HG02973 (cell line): ENCODE measurements around the gene SNRPD3.
"Not testable (repeated sequence)": the region's sequence is repeated elsewhere in the genome, so short reads cannot be mapped to it uniquely, and the experiment has no call there.

Source experiments
- ATAC-seq: cut with Tn5 transposase; IDR thresholded peaks from one replicate; pipeline ENCODE4 v1.9.1; 2021; ENCODE audit warnings: moderate library complexity; ENCODE audit not compliant: unreplicated experiment

The SNRPD3 gene

DNA sequence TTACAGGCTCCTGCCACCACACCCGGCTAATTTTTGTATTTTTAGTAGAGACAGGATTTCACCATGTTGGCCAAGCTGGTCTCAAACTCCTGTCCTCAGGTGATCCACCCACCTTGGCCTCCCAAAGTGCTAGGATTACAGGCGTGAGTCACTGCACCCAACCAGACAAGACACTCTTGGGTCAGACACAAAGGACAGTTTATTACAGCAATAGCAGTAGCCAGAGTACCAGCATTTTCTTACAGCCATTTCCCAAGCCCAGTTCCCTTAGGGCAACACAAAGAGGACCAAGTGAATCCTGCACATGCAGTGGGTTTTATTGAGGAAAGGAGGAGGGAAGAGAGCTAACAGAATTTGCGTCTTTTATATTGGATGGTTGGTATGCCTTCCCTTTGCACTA lies 24.8 kb upstream of the SNRPD3 start:
- not testable (repeated sequence) for ATAC-seq

DNA sequence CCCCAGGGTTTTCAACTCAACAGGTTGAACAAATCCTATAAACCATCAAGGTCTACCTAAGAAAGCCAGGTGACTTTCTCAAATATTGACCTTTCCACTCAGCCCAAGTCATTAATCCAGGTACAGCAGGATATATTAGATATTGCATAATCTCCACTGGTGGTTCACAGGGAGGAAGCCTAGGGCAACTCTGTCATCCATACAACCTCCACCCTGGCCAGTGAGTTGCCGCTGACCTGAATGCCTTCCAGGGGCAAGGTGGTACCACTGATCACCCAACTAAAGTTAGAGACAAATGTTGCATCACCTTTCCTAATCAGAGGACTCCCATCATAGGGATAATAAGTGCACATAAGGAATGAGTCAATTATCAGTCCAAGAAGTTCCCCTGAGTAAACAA lies 23.7 kb upstream of the SNRPD3 start:
- ATAC-seq, result no peak

DNA sequence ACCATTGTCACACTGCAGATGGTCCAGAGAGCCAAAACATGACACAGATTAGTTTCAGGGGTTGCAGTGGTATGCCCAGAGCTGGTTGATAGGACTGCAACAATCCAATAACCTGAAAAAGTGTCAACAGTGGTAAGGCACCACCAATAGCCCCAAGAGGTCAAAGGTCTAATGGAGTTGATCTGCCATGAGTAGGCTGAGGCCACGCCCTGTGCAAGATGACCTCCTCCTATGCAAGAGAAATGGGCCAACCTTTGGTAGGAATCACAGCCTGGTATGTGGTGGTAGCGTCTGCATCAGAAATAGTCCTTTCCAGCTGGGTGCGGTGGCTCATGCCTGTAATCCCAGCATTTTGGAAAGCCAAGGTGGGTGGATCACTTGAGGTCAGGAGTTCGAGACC lies 20.5 kb upstream of the SNRPD3 start:
- no peak for ATAC-seq

DNA sequence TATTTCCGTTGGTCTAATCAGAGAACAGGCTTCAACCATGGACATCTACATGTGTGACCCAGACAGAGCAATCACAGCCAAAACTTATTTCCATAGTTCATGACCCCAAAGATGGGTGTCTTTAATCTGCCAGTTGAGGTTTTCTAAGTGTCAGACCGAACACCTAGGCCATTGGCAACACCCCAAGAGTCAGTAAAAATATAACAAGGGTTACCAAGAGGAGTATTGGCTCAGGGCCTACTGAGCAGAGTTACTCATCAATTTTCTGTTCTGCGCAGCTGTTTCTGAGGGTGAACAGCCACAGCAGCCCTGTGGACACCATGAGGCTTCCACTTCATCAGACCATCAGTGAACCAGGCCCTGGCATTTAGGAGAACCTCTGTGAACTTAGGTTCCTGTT lies 19.7 kb upstream of the SNRPD3 start:
- no peak for ATAC-seq

DNA sequence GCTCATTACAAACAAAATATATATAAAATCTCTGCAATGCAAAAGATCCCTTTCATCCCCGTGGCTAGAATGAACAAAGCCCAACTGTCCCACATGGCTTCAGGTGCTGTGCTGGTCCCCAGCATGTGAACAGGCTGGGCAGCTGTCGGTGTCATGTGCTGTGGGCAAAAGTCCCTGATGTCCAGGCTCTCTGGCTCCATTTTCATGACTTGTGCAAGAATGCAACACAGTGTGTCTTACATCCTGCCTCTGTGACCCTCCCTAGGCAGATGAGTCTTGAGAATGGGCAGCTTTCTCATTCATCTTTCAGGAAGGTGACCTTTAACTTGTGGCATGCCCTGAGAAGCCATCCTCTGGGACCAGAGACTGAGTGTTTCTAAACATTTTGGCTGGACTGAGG lies 15.3 kb upstream of the SNRPD3 start:
- ATAC-seq, result no peak

DNA sequence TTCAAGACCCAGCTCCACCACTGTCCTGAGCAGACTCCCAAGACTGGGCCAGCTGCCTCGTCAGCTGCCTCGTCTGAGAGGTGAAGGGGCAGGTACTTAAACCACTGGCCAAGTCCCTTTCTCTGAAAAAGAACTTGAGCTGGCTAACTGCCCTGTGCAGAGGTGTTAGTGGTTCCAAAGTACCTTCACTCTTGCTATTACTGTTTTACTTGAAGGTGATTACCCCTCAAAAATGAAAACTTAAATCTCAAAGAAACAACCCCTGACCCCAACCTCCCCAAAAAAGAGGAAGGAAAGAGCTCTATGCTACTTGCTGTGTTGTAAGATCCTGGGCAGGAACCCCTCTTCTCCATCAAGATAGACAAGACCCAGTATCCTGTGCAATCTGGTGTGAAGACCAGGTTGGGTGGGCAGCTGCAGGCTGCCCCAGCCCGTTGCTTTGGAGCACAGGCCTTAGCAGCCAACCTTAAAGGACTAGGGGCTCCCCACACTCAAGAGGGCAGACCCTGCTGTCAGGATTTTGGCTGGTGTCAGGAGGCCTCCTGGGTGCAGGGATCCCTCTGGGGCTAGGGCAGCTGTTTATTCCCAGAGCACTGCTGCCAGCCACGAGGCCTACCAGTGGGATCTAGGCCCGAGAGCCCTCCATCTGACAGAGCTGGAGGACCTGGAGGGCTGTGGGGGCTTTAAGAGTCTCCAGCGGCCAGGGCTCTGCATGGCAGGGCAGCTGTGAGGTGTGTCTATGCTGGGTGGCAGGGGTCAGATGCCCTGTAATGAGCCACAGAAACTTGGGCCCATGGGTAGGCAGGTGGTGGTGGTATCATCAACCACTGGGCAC lies 13.9 kb upstream of the SNRPD3 start:
- no peak for ATAC-seq

DNA sequence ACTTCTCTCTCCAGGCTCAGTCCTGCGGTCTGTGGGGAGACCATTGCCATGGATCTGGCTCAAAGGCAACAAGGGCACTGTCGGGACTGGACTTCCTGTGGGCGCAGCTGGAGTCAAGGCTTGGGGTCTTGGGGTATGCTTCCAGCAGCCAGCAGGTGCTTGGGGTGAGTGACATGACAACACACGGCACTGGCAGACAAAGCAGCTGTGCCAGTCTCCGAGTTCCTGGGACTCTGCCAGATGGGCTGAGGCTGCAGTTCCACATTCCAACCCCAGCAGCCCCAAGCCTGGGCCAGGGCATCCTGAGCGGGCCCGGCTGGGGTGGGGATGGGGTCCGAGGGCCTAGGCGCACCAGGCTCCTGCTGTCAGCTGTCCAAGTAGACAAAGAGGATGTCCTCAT lies 13.2 kb upstream of the SNRPD3 start:
- no peak for ATAC-seq

DNA sequence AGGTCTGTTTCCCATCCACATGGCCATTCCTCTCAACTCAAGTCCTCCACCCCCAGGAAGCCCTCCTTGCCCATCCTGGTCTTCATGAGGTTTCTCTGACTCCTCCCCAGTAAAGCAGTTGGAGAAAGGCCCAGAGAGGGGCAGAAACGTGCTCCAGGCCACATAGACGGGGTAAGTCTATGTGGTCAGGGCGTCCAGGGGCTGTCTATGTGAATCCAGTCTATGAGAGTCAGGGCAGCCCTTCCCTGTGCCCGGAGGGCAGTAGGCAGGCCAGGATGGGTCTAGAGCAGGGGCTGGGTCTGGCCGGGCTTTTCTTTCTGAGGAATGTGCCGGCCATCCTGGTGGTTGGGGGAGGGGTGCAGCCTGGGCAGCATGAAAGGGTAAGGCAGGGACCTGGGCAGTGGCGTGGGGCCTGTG lies 12.6 kb upstream of the SNRPD3 start:
- ATAC-seq, result no peak

DNA sequence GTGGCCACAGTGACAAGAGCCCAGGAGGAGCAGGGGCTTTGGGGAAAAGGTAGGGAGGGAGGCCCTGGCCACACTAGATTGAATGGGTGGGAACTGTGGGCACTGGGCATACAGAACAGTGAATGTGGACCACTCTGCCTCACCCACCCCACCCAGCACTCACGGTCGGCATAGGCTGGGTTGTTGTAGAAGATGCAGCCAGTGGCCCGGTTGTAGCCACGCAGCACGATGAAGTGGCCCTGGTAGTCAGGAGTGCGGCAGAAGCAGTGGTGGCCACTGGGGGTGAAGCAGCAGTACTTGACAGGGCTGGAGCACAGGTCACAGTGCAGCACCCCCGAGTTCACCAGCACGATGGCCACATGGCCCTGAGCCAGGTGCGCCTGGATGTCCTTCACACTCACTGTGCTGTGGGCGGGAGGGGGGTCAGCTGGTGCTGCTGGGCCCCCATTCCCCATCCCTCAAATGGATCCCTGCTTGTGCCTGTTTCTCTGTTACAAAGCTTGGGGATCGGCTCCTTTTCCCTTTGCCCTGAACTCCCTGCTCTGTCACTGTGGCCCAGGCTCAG lies 12.0 kb upstream of the SNRPD3 start:
- ATAC-seq, result no peak

DNA sequence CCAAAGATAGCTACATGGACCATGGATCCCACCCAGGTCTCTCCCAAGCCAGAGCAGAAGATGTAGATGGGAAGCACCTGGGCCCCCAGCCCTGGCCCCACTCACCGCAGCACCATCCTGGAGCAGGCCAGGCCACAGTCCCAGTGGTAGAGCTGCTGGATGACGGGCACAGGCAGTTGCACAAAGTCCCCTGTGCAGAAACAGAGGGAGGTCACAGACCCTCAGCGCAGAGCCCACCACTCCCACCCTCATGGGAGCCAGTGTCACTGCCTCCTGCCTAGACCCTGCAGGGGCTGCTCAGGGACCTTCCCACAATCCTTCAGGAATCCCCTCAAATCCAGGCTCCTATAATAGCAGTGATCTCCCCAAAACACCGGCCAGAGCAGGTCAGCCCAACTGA lies 7.0 kb upstream of the SNRPD3 start:
- ATAC-seq, result no peak

DNA sequence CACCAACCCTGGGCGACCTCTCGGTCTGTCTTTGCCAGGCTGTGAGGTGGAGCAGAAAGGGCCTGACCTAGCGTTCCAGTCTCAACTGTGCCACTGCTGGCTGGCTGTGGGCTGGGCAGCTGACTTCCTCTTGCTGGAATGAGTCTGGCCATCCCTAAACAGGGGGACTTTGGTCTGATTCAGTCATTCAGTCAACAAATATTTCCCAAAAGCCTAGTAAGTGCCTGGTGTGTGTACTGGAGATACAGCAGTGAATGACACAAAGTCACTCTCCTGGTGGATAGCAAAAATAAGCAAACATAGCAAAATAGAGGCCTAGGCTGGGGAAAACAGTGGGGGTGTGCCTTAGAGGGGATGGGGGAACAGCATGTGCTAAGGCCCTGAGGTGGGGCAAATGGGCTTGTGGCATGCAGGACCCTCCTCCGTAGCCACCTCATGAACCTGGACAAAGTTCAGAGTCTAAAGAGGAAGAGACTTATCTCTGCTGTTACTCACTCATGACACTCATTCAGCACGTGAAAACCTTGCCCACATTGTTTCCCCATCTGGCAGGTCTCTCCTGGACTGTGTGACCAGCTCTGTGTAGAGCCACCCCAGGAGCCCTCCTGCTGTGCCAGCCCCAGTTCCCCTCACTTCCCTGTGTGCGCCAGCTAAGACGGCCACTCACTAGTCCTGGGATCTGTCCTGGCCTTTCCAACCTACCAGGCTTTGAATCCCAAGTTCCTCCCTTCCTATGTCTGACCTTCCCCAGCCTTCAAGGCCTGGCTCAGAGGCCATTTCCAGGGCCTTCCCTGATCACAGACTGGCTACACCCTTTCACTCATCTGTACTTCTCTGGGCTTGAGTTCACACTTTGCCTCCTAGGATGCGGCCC lies 5.5 kb upstream of the SNRPD3 start:
- no peak for ATAC-seq

DNA sequence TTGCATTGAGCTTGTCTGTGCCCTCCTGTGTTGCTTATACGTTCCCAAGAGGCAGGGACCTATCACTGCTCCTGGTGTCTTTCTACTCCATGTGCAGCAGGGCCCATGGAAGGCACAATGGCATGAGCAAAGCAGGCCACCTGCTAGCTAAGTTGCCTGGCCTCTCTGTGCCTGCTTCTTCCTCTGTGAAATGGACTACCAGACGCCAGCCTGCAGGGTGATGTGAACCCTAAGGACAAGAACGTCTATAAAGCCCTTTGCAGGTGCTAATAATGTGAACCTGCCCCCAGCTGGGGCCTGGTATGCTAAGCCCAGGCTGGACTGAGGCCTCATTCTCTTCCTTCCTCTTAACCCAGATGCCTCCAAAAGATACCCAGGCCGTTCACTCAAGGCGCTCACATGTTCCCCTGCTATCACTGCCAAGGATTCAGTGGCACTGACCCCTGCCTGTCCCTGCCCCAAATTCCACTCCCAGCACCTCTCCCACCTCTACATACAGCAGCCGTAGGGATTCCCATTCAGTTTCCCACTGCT lies 4.8 kb upstream of the SNRPD3 start:
- no peak for ATAC-seq

DNA sequence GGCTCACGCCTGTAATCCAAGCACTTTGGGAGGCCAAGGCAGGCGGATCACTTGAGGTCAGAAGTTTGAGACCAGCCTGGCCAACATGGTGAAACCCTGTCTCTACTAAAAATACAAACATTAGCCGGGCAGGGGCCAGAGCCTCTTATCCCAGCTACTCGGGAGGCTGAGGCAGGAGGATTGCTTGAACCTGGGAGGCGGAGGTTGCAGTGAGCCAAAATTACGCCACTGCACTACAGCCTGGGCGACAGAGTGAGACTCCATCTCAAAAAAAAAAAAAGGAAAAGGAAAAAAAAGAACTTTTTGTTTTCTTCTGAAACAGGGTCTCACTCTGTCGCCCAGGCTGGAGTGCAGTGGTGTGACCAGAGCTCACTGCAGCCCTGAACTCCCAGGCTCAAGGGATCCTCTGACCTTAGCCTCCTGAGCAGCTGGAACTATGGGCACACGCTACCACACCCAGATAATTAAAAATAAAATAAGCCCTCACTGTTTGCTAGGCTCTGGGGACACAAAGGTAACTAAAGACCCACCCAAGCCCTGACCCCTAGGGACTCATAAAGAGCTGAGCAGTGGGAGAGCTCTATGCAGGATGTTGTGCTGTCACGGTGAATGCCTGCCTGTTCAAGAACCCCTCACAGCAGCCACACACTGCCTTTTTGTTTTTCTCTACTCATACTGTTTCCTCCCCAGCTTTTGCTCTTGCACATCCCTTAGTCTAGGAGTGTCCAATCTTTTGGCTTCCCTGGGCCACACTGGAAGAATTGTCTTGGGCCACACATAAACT lies 3.1 kb upstream of the SNRPD3 start:
- not testable (repeated sequence) for ATAC-seq

DNA sequence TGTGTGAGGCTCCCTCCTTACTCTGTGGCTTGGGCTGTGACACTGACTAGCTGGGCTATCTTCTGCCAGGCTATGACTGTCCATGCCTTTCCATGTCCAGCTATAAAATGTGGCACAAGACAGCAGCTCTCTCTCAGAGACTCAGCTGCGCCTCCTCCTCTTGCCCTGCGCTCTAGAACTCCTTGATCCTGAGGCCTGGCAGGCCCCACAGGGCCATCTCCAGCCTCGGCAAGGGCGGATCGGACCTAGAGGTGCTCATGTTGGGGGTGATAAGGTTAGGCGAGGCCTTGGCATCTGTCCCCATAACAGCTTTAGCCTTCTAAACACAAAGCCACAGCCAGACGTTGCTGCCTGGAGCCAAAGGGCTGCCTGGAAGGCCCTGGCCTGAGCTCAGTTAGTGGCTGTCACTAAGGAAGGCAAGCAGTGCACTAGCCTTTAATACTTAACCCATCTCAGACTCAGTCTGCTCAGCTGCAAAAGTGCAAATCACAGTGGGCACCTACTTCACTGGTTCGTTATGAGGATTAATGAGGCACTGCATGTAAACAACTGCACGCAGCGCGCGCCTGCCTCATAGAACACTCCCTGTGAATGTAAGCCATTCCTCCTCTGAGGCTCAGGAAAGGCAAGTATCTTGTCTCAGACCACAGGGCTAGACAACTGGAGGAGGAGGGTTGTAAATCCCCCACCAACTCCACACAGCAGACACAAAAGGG lies 2.0 kb upstream of the SNRPD3 start:
- ATAC-seq, result no peak

DNA sequence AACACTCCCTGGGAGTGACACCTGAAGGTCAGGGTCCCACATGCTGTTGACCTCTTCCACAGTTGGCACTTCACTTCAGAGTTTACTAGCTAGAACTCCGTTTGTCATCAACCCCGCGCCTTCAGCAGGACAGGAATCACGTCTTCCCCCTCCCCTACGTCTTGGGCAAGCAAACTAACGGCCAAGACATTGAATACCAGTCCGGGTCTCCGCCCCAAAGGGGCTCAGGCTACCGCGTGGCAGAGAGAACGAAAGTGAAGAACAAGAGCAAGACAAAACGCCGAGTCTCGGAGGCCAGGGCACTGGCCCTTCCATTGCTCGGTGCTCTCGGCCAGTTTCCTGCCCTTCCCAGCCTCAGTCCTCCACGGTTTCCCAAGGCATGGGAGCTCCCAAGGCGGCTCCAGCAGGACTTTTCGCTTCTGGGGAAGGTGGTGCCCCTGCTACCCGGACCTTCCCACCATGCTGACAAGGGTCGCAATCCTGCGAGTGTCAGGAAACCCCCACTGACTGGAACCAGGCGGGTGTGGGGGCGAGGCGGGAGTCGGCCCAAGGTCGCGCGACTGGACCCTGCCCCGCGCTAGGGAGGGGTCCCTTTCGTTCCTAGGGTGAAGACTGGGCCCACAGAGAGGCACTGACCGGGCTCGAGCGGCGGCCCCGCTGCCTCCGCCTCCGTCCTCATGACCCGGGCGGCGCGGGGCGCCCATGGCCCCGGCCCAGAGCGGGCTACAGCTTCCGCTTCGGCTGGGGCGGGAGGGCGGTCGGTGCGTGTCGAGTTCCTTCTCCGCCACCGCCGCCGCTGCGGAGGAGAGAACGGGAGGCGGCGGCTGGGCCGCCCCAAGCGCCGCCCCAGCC lies 1.3 kb upstream of the SNRPD3 start, which contains the start of gene GUCD1:
TSS of gene GUCD1 (minus strand) at position 826 of the 852 bp plus-strand sequence. CDS start at position 679, 147 bp downstream.
- peak; percentile 3 for ATAC-seq

DNA sequence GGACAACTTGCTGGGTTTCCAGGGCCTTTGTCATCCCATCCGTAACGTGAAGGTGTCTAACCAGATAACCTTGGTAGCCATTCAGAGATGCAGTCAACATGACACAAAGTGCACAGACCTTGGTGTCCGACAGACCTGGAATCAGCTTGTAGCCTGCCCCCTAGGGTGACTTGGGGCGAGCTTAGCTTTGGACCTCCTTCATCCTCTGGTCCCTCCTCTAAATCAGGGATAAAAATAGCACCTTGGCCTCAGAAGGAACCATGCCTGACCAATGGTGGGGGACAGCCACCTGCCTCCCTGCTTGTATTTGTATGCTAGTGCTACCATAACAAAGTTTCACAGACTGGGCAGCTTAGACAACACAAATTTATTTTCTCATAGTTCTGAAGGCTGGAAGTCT lies 3.7 kb downstream of the SNRPD3 start:
- ATAC-seq, result no peak

DNA sequence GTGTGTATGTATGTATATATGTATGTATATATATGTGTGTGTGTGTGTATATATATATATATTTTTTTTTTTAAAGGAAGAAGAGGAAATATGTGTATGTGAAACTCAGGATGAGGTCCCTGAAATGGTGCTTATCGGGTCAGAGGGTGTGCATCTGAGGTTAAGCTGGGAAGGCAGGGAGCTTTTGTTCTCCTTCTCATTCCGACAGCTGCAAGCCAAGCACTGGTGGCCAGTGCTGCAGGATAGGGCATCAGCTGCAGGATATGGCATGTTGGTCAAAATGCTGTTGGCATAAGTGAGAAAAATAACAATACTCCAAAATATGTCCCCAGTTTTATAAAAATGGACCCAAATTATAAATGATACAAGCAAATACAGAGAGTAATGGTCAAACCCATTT lies 7.4 kb downstream of the SNRPD3 start:
- ATAC-seq, result no peak

DNA sequence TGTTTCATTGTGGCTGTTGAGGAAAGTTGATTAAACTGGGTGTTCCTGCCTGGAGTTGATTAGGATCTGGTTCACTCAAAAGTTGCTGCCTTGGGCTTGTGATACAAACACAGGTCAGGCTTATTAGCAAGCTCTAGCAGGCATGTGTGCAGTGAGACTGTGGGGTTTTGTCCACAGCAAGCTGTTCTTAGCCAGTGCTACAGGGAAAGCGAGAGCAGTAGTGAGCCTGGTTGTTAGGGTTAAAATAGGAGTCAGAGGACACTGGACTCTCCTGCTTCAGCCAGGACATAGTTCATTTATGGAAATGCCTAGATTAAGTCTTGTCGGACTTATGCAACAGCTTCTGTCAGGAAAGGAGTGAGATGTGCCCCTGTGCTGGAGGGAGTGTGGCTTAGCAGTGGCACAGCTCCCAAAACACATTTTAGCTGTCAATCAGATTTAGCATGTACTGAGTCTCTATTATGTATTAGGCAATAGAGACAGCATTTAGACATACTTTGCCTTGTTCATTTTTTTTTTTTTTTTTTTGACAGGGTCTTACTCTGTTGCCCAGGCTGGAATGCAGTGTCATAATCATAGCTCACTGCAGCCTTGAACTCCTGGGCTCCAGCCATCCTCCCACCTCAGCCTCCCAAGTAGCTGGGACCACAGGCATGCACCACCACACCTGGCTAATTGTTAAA lies 8.7 kb downstream of the SNRPD3 start:
- ATAC-seq, result no peak
